ENCODE data around the gene OR9A4.

DNA sequence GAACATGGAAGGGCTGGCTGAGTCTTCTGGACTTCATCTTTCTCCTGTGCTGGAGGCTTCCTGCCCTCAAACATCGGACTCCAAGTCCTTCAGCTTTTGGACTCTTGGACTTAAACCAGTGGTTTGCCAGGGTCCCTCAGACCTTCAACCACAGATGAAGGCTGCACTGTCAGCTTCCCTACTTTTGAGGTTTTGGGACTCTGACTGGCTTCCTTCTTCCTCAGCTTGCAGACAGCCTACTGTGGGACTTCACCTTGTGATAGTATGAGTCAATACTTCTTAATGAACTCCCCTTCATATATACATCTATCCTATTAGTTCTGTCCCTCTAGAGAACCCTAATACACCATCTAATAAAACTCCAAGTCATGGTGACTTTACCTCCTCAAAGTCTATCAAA lies 34.6 kb downstream of the OR9A4 start:
- TF ChIP-seq POLR2A (IDR thresholded peaks at IDR 0.05; ENCODE audit: low read length) (no peak), GATA1 (IDR thresholded peaks at IDR 0.05; ENCODE audit: low read depth, low read length) (no peak)

All from erythroblast (primary cell).